Common myeloid progenitor, CD34-positive (primary cell): ENCODE measurements around the gene RNF215.

Source experiments
- CTCF ChIA-PET: fragments of 350-600 bp; sonication (Branson Sonifier 250); formaldehyde crosslinking; loops from one replicate; lab custom pipeline; 2021; ENCODE audit warnings: antibody characterized with exemption; lab: Charles Lee
- POLR2A ChIA-PET: fragments of 350-600 bp; sonication (Branson Sonifier 250); formaldehyde crosslinking; loops from one replicate; lab custom pipeline; 2021; ENCODE audit warnings: antibody characterized with exemption; lab: Charles Lee
- DNase-seq, 3 donors: peaks; one replicate each; pipeline versions ENCODE4 v3.0.0 to v3.0.0-alpha.2; 2013
- H3K27ac ChIP-seq, 2 experiments: 1 replicate in 1 of 2; 2 replicates in 1 of 2; pipeline ENCODE4 v1.7.0; 2013; ENCODE audit warnings: inconsistent platforms in 2 of 2, low read length in 2 of 2, mild to moderate bottlenecking in 2 of 2, low read depth in 1 of 2, moderate library complexity in 1 of 2; ENCODE audit not compliant: severe bottlenecking in 2 of 2, insufficient read depth in 1 of 2, poor library complexity in 1 of 2
- H3K27me3 ChIP-seq, 5 experiments: replicated peaks in 2 of 5; 1 replicate in 3 of 5; 2 replicates in 2 of 5; pipeline versions ENCODE4 v1.6.1 to v1.7.0; 2013; ENCODE audit warnings: low read length in 4 of 5, mild to moderate bottlenecking in 2 of 5, moderate library complexity in 2 of 5, inconsistent platforms in 1 of 5; ENCODE audit not compliant: insufficient read depth in 5 of 5, control insufficient read depth in 4 of 5
- H3K36me3 ChIP-seq, 4 experiments: 1 replicate in 2 of 4; 2 replicates in 2 of 4; pipeline versions ENCODE4 v1.6.1 to v1.7.0; 2013; ENCODE audit warnings: low read length in 3 of 4, control low read depth in 1 of 4, mild to moderate bottlenecking in 1 of 4; ENCODE audit not compliant: control insufficient read depth in 4 of 4, insufficient read depth in 4 of 4
- H3K4me1 ChIP-seq, 4 experiments: 1 replicate in 3 of 4; 2 replicates in 1 of 4; pipeline versions ENCODE4 v1.6.1 to v1.7.1; 2013; ENCODE audit warnings: low read length in 3 of 4, mild to moderate bottlenecking in 3 of 4, control low read depth in 1 of 4, inconsistent platforms in 1 of 4, moderate library complexity in 1 of 4; ENCODE audit not compliant: control insufficient read depth in 4 of 4, insufficient read depth in 4 of 4; ENCODE audit errors: control extremely low read depth in 1 of 4
- H3K4me3 ChIP-seq, 7 experiments: 1 replicate in 4 of 7; 2 replicates in 3 of 7; pipeline versions ENCODE4 v1.5.1 to v1.7.0; 2013; ENCODE audit warnings: mild to moderate bottlenecking in 7 of 7, low read length in 6 of 7, moderate library complexity in 6 of 7, inconsistent platforms in 2 of 7, low read depth in 2 of 7, control low read depth in 1 of 7; ENCODE audit not compliant: insufficient read depth in 4 of 7, control insufficient read depth in 1 of 7; ENCODE audit errors: extremely low read depth in 1 of 7
- H3K9me3 ChIP-seq, 5 experiments: 1 replicate in 4 of 5; 2 replicates in 1 of 5; pipeline versions ENCODE4 v1.6.1 to v1.7.1; 2013; ENCODE audit warnings: low read length in 4 of 5, mild to moderate bottlenecking in 2 of 5, inconsistent platforms in 1 of 5, low read depth in 1 of 5, moderate library complexity in 1 of 5; ENCODE audit not compliant: control insufficient read depth in 4 of 5, insufficient read depth in 2 of 5; ENCODE audit errors: control extremely low read depth in 1 of 5
- WGBS: methylation state at CpG from one replicate; pipeline ENCODE4 v1.1.5; 2013; ENCODE audit not compliant: insufficient coverage; 5-methylcytosine and 5-hydroxymethylcytosine counted together

Gene RNF215

DNA sequence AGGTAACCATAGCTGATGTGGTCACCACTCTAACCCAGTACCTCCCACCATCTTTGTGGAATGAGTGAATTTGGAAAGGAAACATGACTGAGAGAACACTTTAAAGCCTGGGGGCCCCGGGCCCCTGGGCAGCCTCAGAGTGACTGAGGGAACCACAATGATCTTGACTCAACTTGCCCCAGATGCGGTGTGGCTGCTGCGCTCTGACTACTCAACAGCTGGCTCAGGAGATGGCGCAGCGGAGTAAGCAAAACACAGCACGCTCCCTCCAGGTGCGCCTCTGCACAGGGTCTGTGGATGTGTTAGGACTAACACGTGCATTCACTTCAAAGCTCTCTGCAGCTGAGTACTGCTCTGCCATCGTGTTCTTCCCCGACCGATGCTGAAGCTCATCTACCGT is 5.9 kb downstream of the RNF215 start:
- H3K4me1 ChIP-seq: peaks cover 0 to 3% (median under 1%) of the 10 kb centered on the region in 4 experiments
- H3K27ac ChIP-seq: no peak overlapping the region
- H3K4me3 ChIP-seq: no peak overlapping the region
- H3K9me3 ChIP-seq: no peaks in the 10 kb centered on the region
- ChIA-PET POLR2A (no interaction called here), CTCF (interaction anchor here (1.4 to 2.6 kb wide), 2 partner anchors 57 to 93 kb away, joined by 3 to 17 read pairs; partner anchors contain the start of gene CASTOR1)
- DNase-seq: no peak
- H3K36me3 ChIP-seq: peaks cover 4 to 39% (median 16%) of the 10 kb centered on the region in 4 experiments
- WGBS: 94% methylated on average over 11 of the region's 12 CpGs
- no peaks in the 10 kb centered on the region for H3K27me3 ChIP-seq

DNA sequence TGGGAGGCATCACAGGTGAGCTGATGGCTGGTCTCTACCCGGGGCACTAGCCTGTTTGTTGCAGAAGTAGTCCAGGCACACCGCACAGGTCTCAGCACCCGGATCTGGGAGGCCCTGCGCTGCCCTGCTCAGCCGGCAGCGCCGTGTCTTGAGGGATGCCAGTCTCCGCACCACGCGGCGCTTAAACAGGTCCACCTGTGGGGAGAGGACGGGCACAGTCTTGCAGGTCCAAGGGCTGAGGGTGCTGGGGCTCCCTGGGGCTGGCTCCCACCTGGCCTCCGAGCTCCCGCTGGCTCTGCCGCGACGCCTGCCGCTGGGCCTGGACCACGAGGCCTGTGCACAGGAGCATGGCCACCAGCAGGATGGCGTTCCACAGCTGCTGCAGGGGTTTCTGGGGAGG is 7.2 kb downstream of the RNF215 start:
- POLR2A ChIA-PET: no interaction called here
- Histone ChIP-seq H3K27ac (no peak overlapping the region), H3K36me3 (peaks cover 4 to 44% (median 16%) of the 10 kb centered on the region in 4 experiments), H3K4me1 (no peaks in the 10 kb centered on the region), H3K27me3 (no peaks in the 10 kb centered on the region), H3K4me3 (no peak overlapping the region), H3K9me3 (no peaks in the 10 kb centered on the region)
- 98% methylated on average over 13 of the region's 20 CpGs for whole genome bisulfite sequencing
- DNase-seq: no peak
- CTCF ChIA-PET: interaction anchor here (0.7 to 2.6 kb wide), 4 partner anchors 10 to 159 kb away, joined by 3 to 17 read pairs (median 6); partner anchors contain the start of gene CASTOR1

DNA sequence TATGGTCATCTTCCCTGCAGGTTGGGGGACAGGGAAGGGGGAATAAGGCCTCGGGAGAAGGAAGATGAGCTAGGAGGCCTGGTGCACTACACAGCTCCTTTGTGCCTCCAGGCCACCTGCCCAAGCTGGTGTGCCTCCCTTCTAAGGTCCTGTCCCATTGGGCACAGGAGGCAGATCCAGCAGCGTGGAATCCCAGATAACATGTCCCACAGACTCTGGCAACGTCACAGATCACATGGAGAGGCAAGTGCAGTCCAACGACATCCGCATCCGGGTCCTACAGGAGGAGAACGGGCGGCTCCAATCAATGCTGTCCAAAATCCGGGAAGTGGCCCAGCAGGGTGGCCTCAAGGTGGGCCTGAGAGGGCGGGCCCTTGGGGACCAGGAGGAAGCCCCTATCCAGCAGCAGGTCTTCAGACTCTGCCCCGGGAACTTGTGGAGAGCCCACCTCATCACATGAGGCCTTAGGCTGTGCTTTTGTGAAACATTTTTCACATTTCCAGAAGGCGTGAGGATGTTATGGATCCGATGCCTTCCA is 11.8 kb downstream of the RNF215 start:
- Histone ChIP-seq H3K4me3 (no peak overlapping the region), H3K36me3 (peaks cover under 1 to 19% (median 7%) of the 10 kb centered on the region in 4 experiments), H3K9me3 (no peaks in the 10 kb centered on the region), H3K4me1 (peaks cover 0 to 5% (median under 1%) of the 10 kb centered on the region in 4 experiments), H3K27ac (no peak overlapping the region), H3K27me3 (no peaks in the 10 kb centered on the region)
- no peak for DNase-seq
- ChIA-PET POLR2A (no interaction called here), CTCF (interaction anchor here (2.5 kb wide), 1 partner anchor 10 kb away, joined by 7 read pairs; no protein-coding TSS in a partner anchor)
- WGBS: 97% methylated on average over 12 of the region's 13 CpGs

DNA sequence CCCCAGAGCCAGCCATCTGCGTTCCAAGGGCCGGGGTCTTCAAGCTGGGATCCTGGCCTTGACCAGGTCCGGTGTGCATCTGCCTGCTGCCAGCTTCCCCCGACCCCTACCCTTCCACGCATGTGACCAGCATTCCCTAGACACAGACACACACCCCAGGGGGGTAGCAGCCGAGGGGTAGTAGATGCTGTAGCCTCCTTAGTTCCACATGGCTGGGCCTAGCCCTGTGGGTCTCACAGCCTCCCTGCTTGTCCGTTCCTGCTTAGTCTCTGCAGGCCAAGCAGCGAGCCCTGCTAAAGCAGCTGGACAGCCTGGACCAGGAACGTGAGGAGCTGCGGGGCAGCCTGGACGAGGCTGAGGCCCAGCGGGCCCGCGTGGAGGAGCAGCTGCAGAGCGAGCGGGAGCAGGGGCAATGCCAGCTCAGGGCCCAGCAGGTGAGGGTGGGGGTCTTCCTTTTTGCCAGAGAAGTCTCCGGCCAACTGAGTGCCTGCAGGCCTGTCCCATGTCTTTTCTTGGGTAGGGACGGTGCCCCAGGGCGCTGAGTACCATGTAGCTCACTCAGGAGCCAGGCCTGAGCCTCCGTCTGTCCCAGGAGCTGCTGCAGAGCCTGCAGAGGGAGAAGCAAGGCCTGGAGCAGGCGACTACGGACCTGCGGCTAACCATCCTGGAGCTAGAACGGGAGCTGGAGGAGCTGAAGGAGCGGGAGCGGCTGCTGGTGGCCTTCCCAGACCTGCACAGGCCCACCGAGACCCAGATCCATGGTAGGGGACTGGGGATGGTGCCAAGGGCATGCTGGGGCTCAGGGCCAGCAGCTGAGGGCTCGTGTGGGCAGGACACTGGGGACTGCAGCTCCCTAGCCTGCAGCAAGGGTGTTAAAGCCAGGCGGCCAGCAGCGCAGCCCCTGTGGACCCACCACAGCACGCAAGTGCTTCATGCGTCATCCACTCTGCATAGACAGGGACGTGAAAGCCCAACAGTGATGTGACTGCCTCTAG is 13.6 kb downstream of the RNF215 start:
- Histone ChIP-seq H3K27ac (no peak overlapping the region), H3K36me3 (peaks cover 0 to 11% (median 4%) of the 10 kb centered on the region in 4 experiments), H3K9me3 (no peaks in the 10 kb centered on the region), H3K4me1 (peaks cover 0 to 5% (median under 1%) of the 10 kb centered on the region in 4 experiments), H3K27me3 (no peaks in the 10 kb centered on the region), H3K4me3 (no peak overlapping the region)
- POLR2A ChIA-PET: no interaction called here
- CTCF ChIA-PET: interaction anchor here (1.6 to 2.5 kb wide), 2 partner anchors 8 to 86 kb away, joined by 5 to 7 read pairs; no protein-coding TSS in a partner anchor
- no peak for DNase-seq
- WGBS: 96% methylated on average over 31 of the region's 33 CpGs

DNA sequence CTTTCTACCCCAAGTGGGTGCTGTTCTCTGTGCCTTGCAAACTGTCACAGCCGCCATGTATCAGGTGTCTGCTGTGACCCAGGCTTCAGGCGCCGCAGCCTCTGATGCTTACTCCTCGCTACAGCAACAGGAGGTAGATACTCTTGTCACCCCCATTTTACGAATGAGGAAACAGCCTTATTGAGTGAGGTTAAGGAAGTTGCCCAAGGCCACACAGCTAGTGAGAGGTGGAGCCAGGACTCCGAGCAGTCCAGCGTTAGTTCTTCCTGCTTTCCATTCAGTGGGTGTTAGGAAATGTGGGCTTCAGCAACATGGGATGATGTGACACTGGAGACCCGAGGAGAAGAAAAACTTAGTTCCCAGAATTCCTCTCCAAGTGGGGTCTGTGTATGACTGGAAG is 14.3 kb downstream of the RNF215 start:
- peak in 2 of 3 donors; percentile 13 to 17 for DNase-seq
- POLR2A ChIA-PET: no interaction called here
- CTCF ChIA-PET: interaction anchor here (0.6 to 2.5 kb wide), 2 partner anchors 7 to 89 kb away, joined by 4 to 7 read pairs; no protein-coding TSS in a partner anchor
- 79% methylated on average over 8 of the region's 8 CpGs for WGBS
- peaks cover 0 to 11% (median 3%) of the 10 kb centered on the region in 4 experiments for H3K36me3 ChIP-seq
- no peaks in the 10 kb centered on the region for H3K9me3 ChIP-seq
- H3K27ac ChIP-seq: no peak overlapping the region
- no peak overlapping the region for H3K4me3 ChIP-seq
- H3K27me3 ChIP-seq: no peaks in the 10 kb centered on the region
- peaks cover 0 to 5% (median under 1%) of the 10 kb centered on the region in 4 experiments for H3K4me1 ChIP-seq

DNA sequence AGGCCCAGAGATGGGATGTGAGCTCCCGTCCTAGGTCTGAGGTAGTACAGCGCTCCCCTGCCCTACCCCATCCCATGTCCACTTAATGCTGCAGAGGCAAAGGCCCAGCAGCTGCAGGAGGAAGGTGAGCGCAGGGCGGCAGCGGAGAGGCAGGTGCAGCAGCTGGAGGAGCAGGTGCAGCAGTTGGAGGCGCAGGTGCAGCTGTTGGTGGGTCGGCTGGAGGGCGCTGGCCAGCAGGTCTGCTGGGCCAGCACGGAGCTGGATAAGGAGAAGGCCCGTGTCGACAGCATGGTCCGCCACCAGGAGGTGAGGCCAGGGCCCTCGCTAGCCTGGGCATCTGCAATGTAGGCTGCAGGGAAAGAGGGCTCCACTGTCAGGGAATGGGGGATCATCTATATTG is 15.2 kb downstream of the RNF215 start:
- H3K27me3 ChIP-seq: no peaks in the 10 kb centered on the region
- no peak overlapping the region for H3K4me3 ChIP-seq
- DNase-seq: no peak
- CTCF ChIA-PET: no interaction called here
- peaks cover 0 to 5% (median under 1%) of the 10 kb centered on the region in 4 experiments for H3K4me1 ChIP-seq
- WGBS: 95% methylated on average over 12 of the region's 13 CpGs
- H3K36me3 ChIP-seq: peaks cover 0 to 5% (median 0%) of the 10 kb centered on the region in 4 experiments
- H3K9me3 ChIP-seq: no peaks in the 10 kb centered on the region
- no peak overlapping the region for H3K27ac ChIP-seq
- POLR2A ChIA-PET: no interaction called here
